Loucy (cell line): ENCODE results near the gene SLC35F1.

ENCODE experiments used
- EZH2phosphoT487 ChIP-seq: fragments of 200-600 bp; IDR thresholded peaks from 2 replicates; pipeline ENCODE4 v1.6.1; 2018; ENCODE audit warnings: antibody characterized with exemption, mild to moderate bottlenecking, moderate library complexity, borderline replicate concordance
- TF ChIP-seq, protein P1 (sequence below): fragments of 200-600 bp; sonication (generic); conservative IDR thresholded peaks from 2 replicates; pipeline ENCODE4 v1.5.1; 2014; ENCODE audit warnings: mild to moderate bottlenecking, antibody characterized with exemption, low read length

- TF ChIP-seq, protein P1, sequence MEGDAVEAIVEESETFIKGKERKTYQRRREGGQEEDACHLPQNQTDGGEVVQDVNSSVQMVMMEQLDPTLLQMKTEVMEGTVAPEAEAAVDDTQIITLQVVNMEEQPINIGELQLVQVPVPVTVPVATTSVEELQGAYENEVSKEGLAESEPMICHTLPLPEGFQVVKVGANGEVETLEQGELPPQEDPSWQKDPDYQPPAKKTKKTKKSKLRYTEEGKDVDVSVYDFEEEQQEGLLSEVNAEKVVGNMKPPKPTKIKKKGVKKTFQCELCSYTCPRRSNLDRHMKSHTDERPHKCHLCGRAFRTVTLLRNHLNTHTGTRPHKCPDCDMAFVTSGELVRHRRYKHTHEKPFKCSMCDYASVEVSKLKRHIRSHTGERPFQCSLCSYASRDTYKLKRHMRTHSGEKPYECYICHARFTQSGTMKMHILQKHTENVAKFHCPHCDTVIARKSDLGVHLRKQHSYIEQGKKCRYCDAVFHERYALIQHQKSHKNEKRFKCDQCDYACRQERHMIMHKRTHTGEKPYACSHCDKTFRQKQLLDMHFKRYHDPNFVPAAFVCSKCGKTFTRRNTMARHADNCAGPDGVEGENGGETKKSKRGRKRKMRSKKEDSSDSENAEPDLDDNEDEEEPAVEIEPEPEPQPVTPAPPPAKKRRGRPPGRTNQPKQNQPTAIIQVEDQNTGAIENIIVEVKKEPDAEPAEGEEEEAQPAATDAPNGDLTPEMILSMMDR, result no peak
- no peak for TF ChIP-seq EZH2phosphoT487
These were observed 49.3 kb downstream of the SLC35F1 start for GRCh38 chr6:117956386-117956785.
